ENCODE measurements around the gene LONP1.
"Not testable (repeated sequence)": the region's sequence is repeated elsewhere in the genome, so short reads cannot be mapped to it uniquely, and the experiment has no call there.

The LONP1 gene

GRCh38 chr19:5717215-5717935, 2.6 kb downstream of the LONP1 start:
- no peak for DNase-seq

- no peak for DNase-seq
Observed at GRCh38 chr19:5714816-5715215, 5.1 kb downstream of the LONP1 start.

- DNase-seq: no peak
Observed at GRCh38 chr19:5713228-5713627, 6.7 kb downstream of the LONP1 start.

GRCh38 chr19:5711713-5712161, 8.2 kb downstream of the LONP1 start:
- no peak for DNase-seq

- no peak for DNase-seq
Observed at GRCh38 chr19:5711025-5711424, 8.9 kb downstream of the LONP1 start.

- DNase-seq: no peak
Observed at GRCh38 chr19:5707576-5708575, 12.1 kb downstream of the LONP1 start.

GRCh38 chr19:5706876-5707573, 12.9 kb downstream of the LONP1 start:
- DNase-seq: no peak

GRCh38 chr19:5705552-5705951, 14.4 kb downstream of the LONP1 start:
- DNase-seq: no peak

- DNase-seq: no peak
Observed at GRCh38 chr19:5703819-5704818, 15.8 kb downstream of the LONP1 start.

GRCh38 chr19:5702053-5702410, 17.9 kb downstream of the LONP1 start:
- DNase-seq: not testable (repeated sequence)

- DNase-seq: no peak
Observed at GRCh38 chr19:5700455-5701092, 19.4 kb downstream of the LONP1 start.

GRCh38 chr19:5698635-5699422, 21.1 kb downstream of the LONP1 start:
- DNase-seq: no peak

GRCh38 chr19:5697890-5698634, 21.9 kb downstream of the LONP1 start:
- no peak for DNase-seq

- DNase-seq: no peak
Observed at GRCh38 chr19:5697022-5697889, 22.7 kb downstream of the LONP1 start.

GRCh38 chr19:5696196-5697021, 23.5 kb downstream of the LONP1 start:
- no peak for DNase-seq

GRCh38 chr19:5695649-5696195, 24.2 kb downstream of the LONP1 start:
- no peak for DNase-seq

All from right kidney (tissue), 1 donor.